NT2/D1 (cell line): ENCODE measurements around the gene GAP43.

Experiments used
- DNase-seq: peaks from one replicate; pipeline ENCODE4 v3.0.0-alpha.2; 2011; ENCODE audit warnings: low read depth, low spot score
- H3K27me3 ChIP-seq: 2 replicates; pipeline ENCODE4 v1.6.0; 2011; ENCODE audit warnings: mild to moderate bottlenecking; ENCODE audit not compliant: insufficient read length, insufficient read depth
- H3K36me3 ChIP-seq: 2 replicates; pipeline ENCODE4 v1.6.1; 2011; ENCODE audit warnings: mild to moderate bottlenecking, low read length, mixed read lengths; ENCODE audit not compliant: insufficient read depth, insufficient read length
- H3K4me1 ChIP-seq: 2 replicates; pipeline ENCODE4 v1.5.1; 2011; ENCODE audit not compliant: insufficient read depth, insufficient read length
- H3K4me3 ChIP-seq: 2 replicates; pipeline ENCODE4 v1.5.1; 2011; ENCODE audit warnings: low read depth; ENCODE audit not compliant: insufficient read length
- H3K9ac ChIP-seq: 2 replicates; pipeline ENCODE4 v1.6.0; 2011; ENCODE audit warnings: low read depth; ENCODE audit not compliant: insufficient read length
- H3K9me3 ChIP-seq: 2 replicates; pipeline ENCODE4 v1.5.1; 2011; ENCODE audit warnings: mild to moderate bottlenecking, low read length; ENCODE audit not compliant: insufficient read depth
- SUZ12 ChIP-seq: IDR thresholded peaks from 2 replicates; pipeline ENCODE4 v1.6.1; 2011; ENCODE audit not compliant: insufficient read length, insufficient read depth; ENCODE audit errors: extremely low read depth
- YY1 ChIP-seq: IDR thresholded peaks from 2 replicates; pipeline ENCODE4 v1.6.1; 2011; ENCODE audit not compliant: insufficient read length, insufficient read depth
- ZNF274 ChIP-seq: IDR thresholded peaks from 2 replicates; pipeline ENCODE4 v1.6.1; 2011; ENCODE audit warnings: mild to moderate bottlenecking, low read depth, low read length

GAP43 gene

DNA sequence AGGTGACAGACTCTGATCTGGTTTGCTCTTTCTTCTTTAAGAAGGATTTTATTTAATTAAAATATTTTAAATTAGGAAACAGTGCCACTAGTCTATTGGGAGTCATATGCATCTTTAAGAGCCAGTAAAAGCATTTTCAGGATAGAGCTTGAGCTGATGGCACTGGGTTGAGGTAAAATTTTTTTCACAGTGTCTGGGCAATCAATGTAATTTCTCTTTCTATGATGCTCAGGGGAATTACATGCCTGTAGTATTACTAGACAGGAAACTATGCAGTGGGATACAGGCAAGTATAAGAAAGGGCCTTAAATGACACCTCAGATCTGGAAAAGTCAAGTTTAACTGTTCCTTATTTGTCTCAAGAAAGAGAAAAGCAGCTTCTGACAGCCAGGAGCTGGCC is 76.4 kb downstream of the GAP43 start:
- TF ChIP-seq ZNF274 (no peak), YY1 (no peak), SUZ12 (no peak)
- DNase-seq: no peak
- no peaks in the 10 kb centered on the region for H3K27me3 ChIP-seq

DNA sequence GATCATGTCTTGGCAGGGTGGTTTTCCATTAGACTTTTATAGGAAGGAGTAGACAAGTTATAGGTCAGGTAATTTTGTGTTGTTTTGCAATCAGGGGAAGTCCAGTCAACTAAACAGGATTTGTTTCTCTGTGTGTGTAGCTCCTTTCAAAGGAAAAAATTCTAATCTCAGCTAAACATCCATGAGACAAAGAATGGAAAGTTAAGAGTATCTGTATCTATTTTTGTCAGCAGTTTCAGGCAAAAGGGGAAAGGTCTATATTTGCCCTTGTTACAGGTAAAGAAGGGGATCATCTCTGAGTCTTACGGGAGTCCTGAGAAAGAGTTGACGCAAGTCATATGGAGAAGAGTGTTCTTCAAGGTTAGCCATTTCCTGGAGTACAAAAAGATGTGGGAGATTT is 79.3 kb downstream of the GAP43 start:
- no peaks in the 10 kb centered on the region for H3K36me3 ChIP-seq
- no peak for DNase-seq
- H3K4me3 ChIP-seq: no peak overlapping the region
- TF ChIP-seq SUZ12 (no peak), YY1 (no peak), ZNF274 (no peak)
- H3K27me3 ChIP-seq: no peaks in the 10 kb centered on the region
- peaks cover 8% of the 10 kb centered on the region; the same call in 1 of the 2 replicates for H3K9me3 ChIP-seq
- H3K4me1 ChIP-seq: no peaks in the 10 kb centered on the region
- H3K9ac ChIP-seq: no peak overlapping the region

More for the DNA sequence above, 76.4 kb downstream of the GAP43 start:
- Histone ChIP-seq H3K9ac (no peak overlapping the region), H3K36me3 (no peaks in the 10 kb centered on the region), H3K9me3 (peaks cover 8% of the 10 kb centered on the region; the same call in 1 of the 2 replicates), H3K4me3 (no peak overlapping the region), H3K4me1 (no peaks in the 10 kb centered on the region)

DNA sequence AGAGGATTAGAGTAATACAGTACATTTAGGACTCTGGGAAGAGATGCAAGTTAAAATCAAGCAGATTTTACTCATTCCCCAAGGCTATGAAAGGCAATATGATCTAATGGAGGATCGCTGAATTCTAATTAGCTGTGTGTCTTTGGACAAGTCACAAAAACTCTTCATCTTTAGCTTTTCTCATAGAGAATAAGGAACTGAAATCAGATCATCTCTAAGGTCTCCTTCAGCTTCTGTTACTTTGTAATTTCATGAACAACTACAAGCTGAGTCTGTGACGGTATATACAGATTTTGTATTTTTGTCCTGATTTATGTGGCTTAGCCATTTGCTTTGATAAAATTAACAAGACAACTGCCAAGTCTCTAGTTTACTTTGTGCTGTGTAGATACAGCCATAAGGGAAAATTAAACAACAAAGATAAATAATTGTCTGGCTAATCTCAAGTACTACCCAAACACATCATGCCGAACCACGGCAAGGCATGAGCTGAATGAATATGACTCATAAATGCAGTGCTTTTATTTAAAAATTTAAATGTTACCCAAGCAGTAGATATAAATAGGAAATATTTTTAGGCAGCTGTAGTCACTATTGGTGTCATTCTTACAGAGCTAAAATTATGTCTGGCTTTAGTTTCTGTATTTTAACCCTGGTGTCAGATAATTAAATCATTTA is 81.5 kb downstream of the GAP43 start:
- DNase-seq: no peak
- no peak overlapping the region for H3K4me3 ChIP-seq
- H3K9ac ChIP-seq: no peak overlapping the region
- no peaks in the 10 kb centered on the region for H3K4me1 ChIP-seq
- peaks cover 8% of the 10 kb centered on the region; the same call in 1 of the 2 replicates for H3K9me3 ChIP-seq
- TF ChIP-seq ZNF274 (no peak), SUZ12 (no peak), YY1 (no peak)
- H3K36me3 ChIP-seq: no peaks in the 10 kb centered on the region
- H3K27me3 ChIP-seq: no peaks in the 10 kb centered on the region

GRCh38 chr3:115706311-115706829 is 83.1 kb downstream of the GAP43 start:
- peaks cover 8% of the 10 kb centered on the region; the same call in 1 of the 2 replicates for H3K9me3 ChIP-seq
- H3K9ac ChIP-seq: no peak overlapping the region
- H3K4me3 ChIP-seq: no peak overlapping the region
- H3K27me3 ChIP-seq: no peaks in the 10 kb centered on the region
- no peak for TF ChIP-seq ZNF274
- TF ChIP-seq YY1: no peak
- no peak for TF ChIP-seq SUZ12
- no peaks in the 10 kb centered on the region for H3K36me3 ChIP-seq
- no peak for DNase-seq
- H3K4me1 ChIP-seq: no peaks in the 10 kb centered on the region

GRCh38 chr3:115708540-115708939 is 85.2 kb downstream of the GAP43 start:
- Histone ChIP-seq H3K9ac (no peak overlapping the region), H3K36me3 (no peaks in the 10 kb centered on the region), H3K27me3 (no peaks in the 10 kb centered on the region), H3K4me3 (no peak overlapping the region), H3K4me1 (no peaks in the 10 kb centered on the region), H3K9me3 (no peaks in the 10 kb centered on the region)
- TF ChIP-seq SUZ12 (no peak), YY1 (no peak), ZNF274 (no peak)
- DNase-seq: no peak

DNA sequence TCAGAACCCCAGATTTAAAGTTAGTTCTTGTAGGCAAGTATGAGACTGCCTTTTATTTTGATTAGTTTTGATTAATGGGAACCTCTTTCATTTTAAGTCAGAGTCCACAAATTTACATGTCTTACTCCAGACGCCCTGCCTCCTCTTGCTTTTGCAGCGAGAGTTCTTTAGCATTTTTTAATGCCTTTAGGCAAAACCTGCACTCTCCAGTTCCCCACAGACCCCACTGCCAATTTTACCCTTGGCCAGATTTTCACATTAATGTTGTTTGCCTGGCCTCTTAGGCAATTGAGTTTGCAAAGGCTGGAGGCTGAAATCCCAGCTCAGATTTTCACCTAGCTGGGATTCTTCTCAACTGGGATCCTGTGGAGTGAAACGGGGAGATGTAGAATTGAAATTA is 85.8 kb downstream of the GAP43 start:
- Histone ChIP-seq H3K4me3 (no peak overlapping the region), H3K36me3 (no peaks in the 10 kb centered on the region), H3K9ac (no peak overlapping the region), H3K9me3 (no peaks in the 10 kb centered on the region), H3K4me1 (no peaks in the 10 kb centered on the region), H3K27me3 (no peaks in the 10 kb centered on the region)
- no peak for DNase-seq
- TF ChIP-seq ZNF274 (no peak), YY1 (no peak), SUZ12 (no peak)

DNA sequence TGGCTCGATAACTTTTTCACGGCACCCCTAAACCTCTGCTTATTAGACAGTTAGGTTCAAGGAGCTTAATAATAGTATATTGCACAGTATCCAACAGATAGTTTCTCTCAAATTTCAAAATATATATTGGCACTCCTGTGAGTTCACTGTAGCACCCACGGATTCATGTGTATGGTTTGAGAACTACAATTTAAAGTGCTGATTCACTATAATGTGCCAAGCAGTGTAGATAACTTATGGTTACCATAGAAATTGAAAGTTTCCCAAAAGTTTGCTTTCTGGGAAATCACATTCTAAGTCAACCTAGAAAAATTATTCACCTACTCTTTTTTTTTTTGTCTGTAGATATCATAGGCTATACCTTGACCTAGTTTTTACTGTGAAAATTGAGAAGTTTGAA is 86.6 kb downstream of the GAP43 start:
- no peaks in the 10 kb centered on the region for H3K36me3 ChIP-seq
- H3K9ac ChIP-seq: no peak overlapping the region
- TF ChIP-seq ZNF274: no peak
- no peak for TF ChIP-seq YY1
- no peak for TF ChIP-seq SUZ12
- no peaks in the 10 kb centered on the region for H3K4me1 ChIP-seq
- no peaks in the 10 kb centered on the region for H3K27me3 ChIP-seq
- no peak overlapping the region for H3K4me3 ChIP-seq
- no peaks in the 10 kb centered on the region for H3K9me3 ChIP-seq
- DNase-seq: no peak

- Histone ChIP-seq H3K9ac (no peak overlapping the region), H3K9me3 (no peaks in the 10 kb centered on the region), H3K4me3 (no peak overlapping the region), H3K27me3 (no peaks in the 10 kb centered on the region), H3K36me3 (no peaks in the 10 kb centered on the region), H3K4me1 (no peaks in the 10 kb centered on the region)
- TF ChIP-seq ZNF274 (no peak), SUZ12 (no peak)
- DNase-seq: no peak
Observed at GRCh38 chr3:115710799-115711198, 87.5 kb downstream of the GAP43 start.
